Endothelial cell of umbilical vein (primary cell): Measurements from ENCODE around the gene CCR3. TPM values are rescaled to one million over a fixed set of nuclear protein-coding genes. Genes with fewer than 3 reads are reported as not detected.

Experiments used
- BruUV-seq: library from RNA; stranded (reverse); fragments of 400-500 nt; replicated peaks from 2 replicates; lab custom pipeline; 2021; lab: Mats Ljungman, UMichigan
- CTCF ChIA-PET: fragments of 300-600, 350-600 bp; sonication (Branson Sonifier 250); formaldehyde crosslinking; loops from one replicate; lab custom pipeline; 2021; ENCODE audit warnings: antibody characterized with exemption, inconsistent platforms; lab: Charles Lee
- POLR2A ChIA-PET: fragments of 300-600, 350-600 bp; sonication (Branson Sonifier 250); formaldehyde crosslinking; loops from one replicate; lab custom pipeline; 2021; ENCODE audit warnings: antibody characterized with exemption, inconsistent platforms; lab: Charles Lee
- DNase-seq: peaks from one replicate; pipeline ENCODE4 v3.0.0-alpha.2; 2011; ENCODE audit warnings: low read depth, low spot score
- FAIRE-seq: peaks from 2 replicates; lab custom pipeline; 2011; peaks lifted over from hg19 to GRCh38; lab: Jason Lieb, UNC
- H2AFZ ChIP-seq: 2 replicates; pipeline ENCODE4 v1.6.0; 2012; ENCODE audit warnings: low read depth, low read length, control low read depth, inconsistent platforms
- H3K27ac ChIP-seq: 2 replicates; pipeline ENCODE4 v1.5.1; 2011; ENCODE audit warnings: low read depth, mild to moderate bottlenecking, control low read depth, low read length, moderate library complexity; ENCODE audit not compliant: insufficient read depth
- H3K27me3 ChIP-seq, 2 experiments: 2 replicates each; pipeline versions ENCODE4 v1.6.0 to v1.6.1; 2011; ENCODE audit warnings: low read length in 2 of 2, mixed read lengths in 1 of 2; ENCODE audit not compliant: control insufficient read depth in 2 of 2, insufficient read depth in 2 of 2
- H3K36me3 ChIP-seq, 2 experiments: 2 replicates in 1 of 2; 3 replicates in 1 of 2; pipeline ENCODE4 v1.5.1; 2011; ENCODE audit warnings: low read length in 2 of 2, mild to moderate bottlenecking in 1 of 2, moderate library complexity in 1 of 2; ENCODE audit not compliant: control insufficient read depth in 2 of 2, insufficient read depth in 2 of 2; ENCODE audit errors: extremely low read depth in 1 of 2
- H3K4me1 ChIP-seq: 3 replicates; pipeline ENCODE4 v1.5.1; 2011; ENCODE audit warnings: mild to moderate bottlenecking, low read length; ENCODE audit not compliant: control insufficient read depth, insufficient read depth; ENCODE audit errors: extremely low read depth
- H3K4me2 ChIP-seq: 2 replicates; pipeline ENCODE4 v1.6.1; 2011; ENCODE audit warnings: low read length, control low read depth, mixed read lengths; ENCODE audit not compliant: insufficient read depth
- H3K4me3 ChIP-seq, 3 experiments: fragments of 200-600 bp in 1 of 3; sonication (generic), shearing (Covaris generic) in 1 of 3; replicated peaks in 1 of 3; 2 replicates each; pipeline ENCODE4 v1.5.1; 2011 to 2016; ENCODE audit warnings: control low read depth in 3 of 3, low read length in 3 of 3, mild to moderate bottlenecking in 2 of 3, inconsistent platforms in 1 of 3, low read depth in 1 of 3, moderate library complexity in 1 of 3; ENCODE audit not compliant: insufficient read depth in 1 of 3
- H3K79me2 ChIP-seq: 2 replicates; pipeline ENCODE4 v1.6.0; 2012; ENCODE audit warnings: low read length, inconsistent platforms; ENCODE audit not compliant: control insufficient read depth, insufficient read depth
- H3K9ac ChIP-seq: replicated peaks from 2 replicates; pipeline ENCODE3; 2011; ENCODE audit warnings: low read length, control low read depth; ENCODE audit not compliant: insufficient read depth; ENCODE audit errors: extremely low read depth
- H3K9me1 ChIP-seq: replicated peaks from 3 replicates; pipeline ENCODE4 v1.6.0; 2011; ENCODE audit warnings: mild to moderate bottlenecking, low read length; ENCODE audit not compliant: control insufficient read depth, insufficient read depth; ENCODE audit errors: extremely low read depth
- H3K9me3 ChIP-seq: replicated peaks from 2 replicates; pipeline ENCODE4 v1.5.1; 2012; ENCODE audit warnings: low read length, inconsistent platforms; ENCODE audit not compliant: control insufficient read depth, insufficient read depth
- H4K20me1 ChIP-seq: replicated peaks from 2 replicates; pipeline ENCODE3; 2011; ENCODE audit warnings: mild to moderate bottlenecking, low read length; ENCODE audit not compliant: control insufficient read depth, insufficient read depth; ENCODE audit errors: extremely low read depth
- FOS ChIP-seq: IDR thresholded peaks from 2 replicates; pipeline ENCODE4 v1.6.1; 2011; ENCODE audit warnings: mild to moderate bottlenecking, low read length, moderate library complexity, borderline replicate concordance; ENCODE audit not compliant: insufficient read depth
- GATA2 ChIP-seq: IDR thresholded peaks from 2 replicates; pipeline ENCODE4 v1.7.0; 2011; ENCODE audit warnings: low read depth, mild to moderate bottlenecking, moderate library complexity, mixed read lengths, low read length; ENCODE audit not compliant: insufficient read length, insufficient read depth
- JUN ChIP-seq: IDR thresholded peaks from 2 replicates; pipeline ENCODE4 v1.6.1; 2011; ENCODE audit warnings: borderline replicate concordance, low read depth; ENCODE audit not compliant: insufficient read length, insufficient read depth
- POLR2AphosphoS5 ChIP-seq: IDR thresholded peaks from 2 replicates; pipeline ENCODE4 v1.6.1; 2012; ENCODE audit warnings: low read depth, mild to moderate bottlenecking, control low read depth, low read length, moderate library complexity; ENCODE audit not compliant: insufficient read depth
- dilution Hi-C: fragments of 300-500 bp; cut with MboI; formaldehyde crosslinking; loops from one replicate; pipeline ENCODE4 v1.15.0; 2019; ENCODE audit warnings: low sequenced_read_pairs; ENCODE audit not compliant: extremely low pct_ligation_motif_present
- intact Hi-C: fragments of 100-400 bp; cut with micrococcal nuclease; formaldehyde crosslinking; loops from one replicate; pipeline ENCODE4 v1.10.0; 2022
- polyA plus RNA-seq, 4 experiments: library from polyadenylated mRNA; depleted of rRNA in 3 of 4; stranded (reverse) in 3 of 4; unstranded in 1 of 4; fragments of >200 nt; gene quantifications; 2 replicates each; pipeline versions ENCODE4 v1.2.1 to v1.2.3, GENCODE V29; 2011 to 2012; ENCODE audit warnings: missing spikeins in 1 of 4
- total RNA-seq: library from RNA; stranded (reverse); gene quantifications from 2 replicates; pipeline ENCODE4 v1.2.3, GENCODE V29; 2021
- TF ChIP-seq, protein P1 (sequence below): IDR thresholded peaks from 2 replicates; pipeline ENCODE4 v1.6.1; 2011; ENCODE audit not compliant: insufficient read depth, insufficient read length
- TF ChIP-seq, protein P2 (sequence below), 2 donors: IDR thresholded peaks; 1 replicate in 1 of 2; 2 replicates in 1 of 2; pipeline ENCODE4 v1.5.1; 2011; ENCODE audit warnings: low read length in 2 of 2, mild to moderate bottlenecking in 2 of 2, moderate library complexity in 2 of 2, control low read depth in 1 of 2, inconsistent platforms in 1 of 2, low read depth in 1 of 2; ENCODE audit not compliant: insufficient read depth in 1 of 2; ENCODE audit errors: extremely low read depth in 1 of 2

The CCR3 gene
- total and polyA plus RNA-seq, 2 donors (not counting 3 experiments of a cell fraction or from before 2014, with no cell fraction given) = not detected

GRCh38 chr3:46283881-46284450, 41.7 kb downstream of the CCR3 start:
- Histone ChIP-seq H3K4me1 (no peaks in the 10 kb centered on the region), H3K27ac (no peak overlapping the region), H3K27me3 (no peaks in the 10 kb centered on the region), H3K9me3 (no peaks in the 10 kb centered on the region), H3K4me2 (no peak overlapping the region), H2AFZ (no peak overlapping the region), H3K9ac (no peak overlapping the region), H3K36me3 (no peaks in the 10 kb centered on the region), H3K79me2 (no peaks in the 10 kb centered on the region), H4K20me1 (no peaks in the 10 kb centered on the region), H3K4me3 (no peak overlapping the region), H3K9me1 (no peaks in the 10 kb centered on the region)
- no peak for TF ChIP-seq POLR2AphosphoS5
- no peak for FAIRE-seq
- dilution Hi-C loops (no loop called here), intact Hi-C loops (no loop called here)
- BruUV-seq = no TSS peak
- POLR2A ChIA-PET = no interaction called here
- CTCF ChIA-PET = interaction anchor here (2.0 kb wide), 1 partner anchor 95 kb away, joined by 9 read pairs; no protein-coding TSS in a partner anchor
- DNase-seq = no peak

DNA sequence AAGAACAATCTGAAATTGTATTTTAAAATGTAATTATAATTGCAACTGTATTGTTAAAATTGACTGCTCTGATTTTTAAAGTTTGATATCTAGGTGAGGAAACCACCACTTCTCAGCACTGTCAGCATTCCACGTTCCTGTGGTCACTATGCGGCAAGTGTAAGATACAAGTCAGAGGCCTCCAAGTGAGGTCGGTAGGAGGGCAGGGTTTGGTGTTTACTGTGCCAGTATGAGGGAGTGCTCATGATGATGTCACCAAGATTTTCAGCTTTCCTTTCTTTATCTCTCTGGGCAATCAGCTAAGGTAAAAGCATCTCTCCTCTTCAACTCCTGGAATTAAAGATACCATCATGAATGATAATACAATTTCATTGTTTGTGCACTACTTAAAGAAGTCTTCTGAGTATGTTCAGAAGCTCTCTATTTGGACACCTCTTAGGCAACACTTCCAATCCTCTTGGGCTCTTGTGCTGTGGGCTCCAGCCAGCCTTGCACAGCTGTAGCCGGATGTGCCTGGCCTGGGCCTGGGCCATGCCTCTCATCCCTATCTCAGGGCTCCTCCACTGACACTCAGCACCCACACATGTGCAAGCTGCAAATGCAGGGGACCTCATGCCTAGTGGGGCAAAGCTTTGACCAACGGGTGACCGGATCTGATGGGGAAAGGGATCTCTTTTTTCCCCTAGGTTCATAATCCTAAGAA, 42.9 kb downstream of the CCR3 start:
- Histone ChIP-seq H3K27me3 (peaks cover 0 to 3% of the 10 kb centered on the region in 2 experiments), H3K9ac (no peak overlapping the region), H2AFZ (no peak overlapping the region), H3K27ac (no peak overlapping the region), H3K79me2 (no peaks in the 10 kb centered on the region), H4K20me1 (no peaks in the 10 kb centered on the region), H3K4me2 (no peak overlapping the region), H3K4me3 (no peak overlapping the region), H3K9me3 (no peaks in the 10 kb centered on the region), H3K4me1 (no peaks in the 10 kb centered on the region), H3K9me1 (no peaks in the 10 kb centered on the region), H3K36me3 (no peaks in the 10 kb centered on the region)
- DNase-seq (no peak), FAIRE-seq (no peak)
- ChIA-PET POLR2A (no interaction called here), CTCF (interaction anchor here (0.8 to 3.5 kb wide), 3 partner anchors 9 to 142 kb away, joined by 4 to 26 read pairs (median 9); no protein-coding TSS in a partner anchor)
- TF ChIP-seq GATA2 (no peak), JUN (no peak), FOS (no peak)
- TF ChIP-seq, protein P1, sequence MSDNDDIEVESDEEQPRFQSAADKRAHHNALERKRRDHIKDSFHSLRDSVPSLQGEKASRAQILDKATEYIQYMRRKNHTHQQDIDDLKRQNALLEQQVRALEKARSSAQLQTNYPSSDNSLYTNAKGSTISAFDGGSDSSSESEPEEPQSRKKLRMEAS = no peak
- TF ChIP-seq, protein P2, sequence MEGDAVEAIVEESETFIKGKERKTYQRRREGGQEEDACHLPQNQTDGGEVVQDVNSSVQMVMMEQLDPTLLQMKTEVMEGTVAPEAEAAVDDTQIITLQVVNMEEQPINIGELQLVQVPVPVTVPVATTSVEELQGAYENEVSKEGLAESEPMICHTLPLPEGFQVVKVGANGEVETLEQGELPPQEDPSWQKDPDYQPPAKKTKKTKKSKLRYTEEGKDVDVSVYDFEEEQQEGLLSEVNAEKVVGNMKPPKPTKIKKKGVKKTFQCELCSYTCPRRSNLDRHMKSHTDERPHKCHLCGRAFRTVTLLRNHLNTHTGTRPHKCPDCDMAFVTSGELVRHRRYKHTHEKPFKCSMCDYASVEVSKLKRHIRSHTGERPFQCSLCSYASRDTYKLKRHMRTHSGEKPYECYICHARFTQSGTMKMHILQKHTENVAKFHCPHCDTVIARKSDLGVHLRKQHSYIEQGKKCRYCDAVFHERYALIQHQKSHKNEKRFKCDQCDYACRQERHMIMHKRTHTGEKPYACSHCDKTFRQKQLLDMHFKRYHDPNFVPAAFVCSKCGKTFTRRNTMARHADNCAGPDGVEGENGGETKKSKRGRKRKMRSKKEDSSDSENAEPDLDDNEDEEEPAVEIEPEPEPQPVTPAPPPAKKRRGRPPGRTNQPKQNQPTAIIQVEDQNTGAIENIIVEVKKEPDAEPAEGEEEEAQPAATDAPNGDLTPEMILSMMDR (IDR thresholded peaks at IDR 0.05; ENCODE audit: extremely low read depth in 1 of 2, insufficient read depth in 1 of 2, low read depth in 1 of 2, low read length in 2 of 2) = no peak
- BruUV-seq = no TSS peak
- intact Hi-C loops (no loop called here), dilution Hi-C loops (no loop called here)
